ENCODE results near the gene MYOCOS.

GRCh38 chr1:171588230-171588629 is 33.8 kb upstream of the MYOCOS start:
- TF ChIP-seq, protein P1, sequence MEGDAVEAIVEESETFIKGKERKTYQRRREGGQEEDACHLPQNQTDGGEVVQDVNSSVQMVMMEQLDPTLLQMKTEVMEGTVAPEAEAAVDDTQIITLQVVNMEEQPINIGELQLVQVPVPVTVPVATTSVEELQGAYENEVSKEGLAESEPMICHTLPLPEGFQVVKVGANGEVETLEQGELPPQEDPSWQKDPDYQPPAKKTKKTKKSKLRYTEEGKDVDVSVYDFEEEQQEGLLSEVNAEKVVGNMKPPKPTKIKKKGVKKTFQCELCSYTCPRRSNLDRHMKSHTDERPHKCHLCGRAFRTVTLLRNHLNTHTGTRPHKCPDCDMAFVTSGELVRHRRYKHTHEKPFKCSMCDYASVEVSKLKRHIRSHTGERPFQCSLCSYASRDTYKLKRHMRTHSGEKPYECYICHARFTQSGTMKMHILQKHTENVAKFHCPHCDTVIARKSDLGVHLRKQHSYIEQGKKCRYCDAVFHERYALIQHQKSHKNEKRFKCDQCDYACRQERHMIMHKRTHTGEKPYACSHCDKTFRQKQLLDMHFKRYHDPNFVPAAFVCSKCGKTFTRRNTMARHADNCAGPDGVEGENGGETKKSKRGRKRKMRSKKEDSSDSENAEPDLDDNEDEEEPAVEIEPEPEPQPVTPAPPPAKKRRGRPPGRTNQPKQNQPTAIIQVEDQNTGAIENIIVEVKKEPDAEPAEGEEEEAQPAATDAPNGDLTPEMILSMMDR (IDR thresholded peaks at IDR 0.05) = no peak
- TF ChIP-seq REST (IDR thresholded peaks at IDR 0.05; ENCODE audit: insufficient read depth in 1 of 2, low read depth in 2 of 2, low read length in 1 of 2) = no peak
- no peak for TF ChIP-seq TCF7L2 (IDR thresholded peaks at IDR 0.05; ENCODE audit: low read depth, low read length)
- no peak for TF ChIP-seq POLR2AphosphoS5 (IDR thresholded peaks at IDR 0.05; ENCODE audit: low read depth, low read length)

Data from Panc1 (cell line).